ENCODE measurements around the gene TSPAN6.

TSPAN6 gene

DNA sequence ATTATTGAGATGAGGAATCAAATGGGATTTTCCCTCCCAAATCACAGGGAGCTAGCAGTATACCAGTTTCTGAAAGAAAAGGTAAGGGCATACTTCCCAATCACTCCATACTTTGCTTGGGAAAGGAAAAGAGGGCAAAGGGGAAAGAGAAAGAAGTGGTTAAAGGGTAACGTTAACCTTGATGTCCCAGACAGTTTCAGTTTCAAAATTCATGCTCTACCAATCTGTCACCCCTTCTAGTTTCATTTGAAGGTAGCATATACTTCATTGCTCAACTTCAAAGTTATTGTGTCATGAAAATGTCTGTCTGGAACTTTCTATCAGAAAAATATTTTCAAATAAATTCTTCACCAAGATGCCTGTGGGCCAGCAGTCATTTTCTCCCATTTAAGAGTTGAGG lies 35.8 kb downstream of the TSPAN6 start:
- TF ChIP-seq, protein P1, sequence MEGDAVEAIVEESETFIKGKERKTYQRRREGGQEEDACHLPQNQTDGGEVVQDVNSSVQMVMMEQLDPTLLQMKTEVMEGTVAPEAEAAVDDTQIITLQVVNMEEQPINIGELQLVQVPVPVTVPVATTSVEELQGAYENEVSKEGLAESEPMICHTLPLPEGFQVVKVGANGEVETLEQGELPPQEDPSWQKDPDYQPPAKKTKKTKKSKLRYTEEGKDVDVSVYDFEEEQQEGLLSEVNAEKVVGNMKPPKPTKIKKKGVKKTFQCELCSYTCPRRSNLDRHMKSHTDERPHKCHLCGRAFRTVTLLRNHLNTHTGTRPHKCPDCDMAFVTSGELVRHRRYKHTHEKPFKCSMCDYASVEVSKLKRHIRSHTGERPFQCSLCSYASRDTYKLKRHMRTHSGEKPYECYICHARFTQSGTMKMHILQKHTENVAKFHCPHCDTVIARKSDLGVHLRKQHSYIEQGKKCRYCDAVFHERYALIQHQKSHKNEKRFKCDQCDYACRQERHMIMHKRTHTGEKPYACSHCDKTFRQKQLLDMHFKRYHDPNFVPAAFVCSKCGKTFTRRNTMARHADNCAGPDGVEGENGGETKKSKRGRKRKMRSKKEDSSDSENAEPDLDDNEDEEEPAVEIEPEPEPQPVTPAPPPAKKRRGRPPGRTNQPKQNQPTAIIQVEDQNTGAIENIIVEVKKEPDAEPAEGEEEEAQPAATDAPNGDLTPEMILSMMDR (IDR thresholded peaks at IDR 0.05), result no peak
- peaks cover 27% of the 10 kb centered on the region for H3K9me3 Mint-ChIP-seq
- DNase-seq, result no peak
- H3K27ac Mint-ChIP-seq, result peak overlapping the region; percentile 57
- H3K27me3 Mint-ChIP-seq (ENCODE audit: low read depth, poor library complexity), result peaks cover 5% of the 10 kb centered on the region
- no peak overlapping the region for H3K4me3 Mint-ChIP-seq
- H3K36me3 Mint-ChIP-seq (ENCODE audit: low read depth), result no peaks in the 10 kb centered on the region
- H3K4me1 Mint-ChIP-seq, result peaks cover 37% of the 10 kb centered on the region

DNA sequence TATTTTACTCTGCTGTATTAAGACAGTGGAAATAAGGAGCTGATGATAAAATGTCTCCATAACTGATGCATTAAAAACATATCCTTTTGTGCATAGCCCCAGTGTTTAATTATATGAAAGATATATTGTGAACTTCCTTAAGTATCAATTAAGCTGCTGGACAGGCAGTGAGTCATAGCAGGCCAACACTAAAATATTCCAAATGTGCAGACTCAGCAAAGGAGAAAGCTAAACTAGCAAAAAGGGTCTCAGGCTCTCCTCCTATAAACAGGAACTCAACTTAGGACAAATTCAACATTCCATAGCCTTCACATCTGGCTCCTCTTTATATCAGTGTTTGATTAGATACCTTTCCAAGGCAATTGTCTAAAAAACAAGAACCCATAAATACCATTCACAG lies 36.3 kb downstream of the TSPAN6 start:
- Mint-ChIP-seq H3K4me1 (peaks cover 37% of the 10 kb centered on the region), H3K27me3 (ENCODE audit: low read depth, poor library complexity) (peaks cover 5% of the 10 kb centered on the region), H3K27ac (peak overlapping the region; percentile 57), H3K36me3 (ENCODE audit: low read depth) (no peaks in the 10 kb centered on the region), H3K9me3 (peaks cover 31% of the 10 kb centered on the region), H3K4me3 (no peak overlapping the region)
- DNase-seq, result no peak
- TF ChIP-seq, protein P1 (IDR thresholded peaks at IDR 0.05), result no peak

DNA sequence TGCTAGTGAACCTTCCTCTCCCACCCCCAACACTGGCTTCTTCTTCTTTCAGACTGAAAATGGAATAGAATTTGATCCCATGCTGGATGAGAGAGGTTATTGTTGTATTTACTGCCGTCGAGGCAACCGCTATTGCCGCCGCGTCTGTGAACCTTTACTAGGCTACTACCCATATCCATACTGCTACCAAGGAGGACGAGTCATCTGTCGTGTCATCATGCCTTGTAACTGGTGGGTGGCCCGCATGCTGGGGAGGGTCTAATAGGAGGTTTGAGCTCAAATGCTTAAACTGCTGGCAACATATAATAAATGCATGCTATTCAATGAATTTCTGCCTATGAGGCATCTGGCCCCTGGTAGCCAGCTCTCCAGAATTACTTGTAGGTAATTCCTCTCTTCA lies 37.1 kb downstream of the TSPAN6 start:
- no peak for DNase-seq
- H3K27me3 Mint-ChIP-seq (ENCODE audit: low read depth, poor library complexity), result peaks cover 4% of the 10 kb centered on the region
- peaks cover 35% of the 10 kb centered on the region for H3K4me1 Mint-ChIP-seq
- H3K36me3 Mint-ChIP-seq (ENCODE audit: low read depth), result no peaks in the 10 kb centered on the region
- H3K27ac Mint-ChIP-seq, result no peak overlapping the region
- TF ChIP-seq, protein P1 (IDR thresholded peaks at IDR 0.05), result no peak
- no peak overlapping the region for H3K4me3 Mint-ChIP-seq
- H3K9me3 Mint-ChIP-seq, result peaks cover 33% of the 10 kb centered on the region

DNA sequence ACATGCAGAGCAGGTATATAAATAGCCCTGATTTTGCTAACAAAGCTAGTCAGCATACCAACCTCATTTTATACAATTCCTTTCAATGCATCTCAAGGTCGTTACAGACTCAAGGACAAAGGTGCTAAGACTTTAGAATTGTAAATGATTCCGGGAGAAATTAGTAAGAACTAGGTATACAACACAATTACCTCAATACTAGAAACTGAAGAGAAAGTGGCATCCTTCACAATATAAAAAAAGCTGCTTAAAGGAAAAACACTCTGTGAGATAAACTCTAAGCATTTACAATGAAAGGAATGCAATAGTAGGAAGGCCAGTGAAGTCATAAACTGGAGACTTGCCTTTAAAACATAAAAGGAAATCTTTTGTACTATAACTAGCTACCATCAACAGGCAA lies 40.0 kb downstream of the TSPAN6 start:
- Mint-ChIP-seq H3K27ac (no peak overlapping the region), H3K4me3 (no peak overlapping the region), H3K27me3 (ENCODE audit: low read depth, poor library complexity) (no peaks in the 10 kb centered on the region), H3K4me1 (peaks cover 36% of the 10 kb centered on the region), H3K9me3 (peaks cover 18% of the 10 kb centered on the region), H3K36me3 (ENCODE audit: low read depth) (no peaks in the 10 kb centered on the region)
- no peak for DNase-seq
- TF ChIP-seq, protein P1 (IDR thresholded peaks at IDR 0.05), result no peak

DNA sequence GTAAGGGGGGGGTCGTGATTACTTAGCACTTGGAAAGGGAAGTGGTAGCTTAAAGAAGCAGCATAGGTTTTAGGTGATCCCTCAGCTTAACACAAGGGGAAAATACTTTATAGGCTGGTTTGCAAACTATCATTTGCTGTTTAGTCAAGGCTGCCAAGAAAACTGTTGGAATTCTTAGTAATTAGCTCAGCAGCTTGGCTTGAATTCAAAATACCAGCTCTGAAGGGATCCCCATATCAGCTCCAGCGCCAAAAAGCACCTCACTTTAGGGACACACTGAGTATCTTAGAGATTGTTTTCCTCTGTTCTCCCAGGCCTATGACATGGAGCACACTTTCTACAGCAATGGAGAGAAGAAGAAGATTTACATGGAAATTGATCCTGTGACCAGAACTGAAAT lies 43.0 kb downstream of the TSPAN6 start:
- TF ChIP-seq, protein P1 (IDR thresholded peaks at IDR 0.05), result no peak
- no peak overlapping the region for H3K27ac Mint-ChIP-seq
- H3K4me1 Mint-ChIP-seq, result peaks cover 19% of the 10 kb centered on the region
- DNase-seq, result no peak
- H3K9me3 Mint-ChIP-seq, result peaks cover 13% of the 10 kb centered on the region
- H3K27me3 Mint-ChIP-seq (ENCODE audit: low read depth, poor library complexity), result no peaks in the 10 kb centered on the region
- H3K36me3 Mint-ChIP-seq (ENCODE audit: low read depth), result no peaks in the 10 kb centered on the region
- H3K4me3 Mint-ChIP-seq, result no peak overlapping the region

DNA sequence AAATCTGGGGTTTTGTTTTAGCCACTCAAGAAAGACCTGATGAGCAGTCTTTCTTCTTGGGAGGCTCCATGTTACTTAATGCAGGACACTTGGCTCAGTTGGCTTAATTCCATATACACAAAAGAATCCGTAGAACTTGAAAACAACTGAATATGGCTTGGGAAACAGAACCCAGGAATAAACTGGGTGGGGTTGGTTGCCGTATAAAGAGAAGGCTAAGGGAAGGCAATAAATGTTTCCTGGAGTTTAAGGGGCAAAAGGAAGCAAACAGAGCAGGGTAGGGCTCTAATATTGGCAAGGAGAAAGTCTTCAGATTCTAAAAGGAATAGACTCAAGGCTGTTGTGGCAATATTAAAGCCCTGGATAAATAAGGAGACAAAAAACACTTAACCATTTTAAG lies 43.5 kb downstream of the TSPAN6 start:
- Mint-ChIP-seq H3K27me3 (ENCODE audit: low read depth, poor library complexity) (no peaks in the 10 kb centered on the region), H3K9me3 (peaks cover 13% of the 10 kb centered on the region), H3K36me3 (ENCODE audit: low read depth) (no peaks in the 10 kb centered on the region), H3K27ac (no peak overlapping the region), H3K4me1 (peaks cover 24% of the 10 kb centered on the region), H3K4me3 (no peak overlapping the region)
- TF ChIP-seq, protein P1 (IDR thresholded peaks at IDR 0.05), result no peak
- no peak for DNase-seq

All from nephron progenitor cell (in vitro differentiated cells).